ENCODE measurements around the gene PLIN4. TPM values are rescaled to one million over a fixed set of nuclear protein-coding genes. Genes with fewer than 3 reads are reported as not detected.

The PLIN4 gene
- total RNA-seq, 1 donor from 2014 or later: 0.64 TPM

DNA sequence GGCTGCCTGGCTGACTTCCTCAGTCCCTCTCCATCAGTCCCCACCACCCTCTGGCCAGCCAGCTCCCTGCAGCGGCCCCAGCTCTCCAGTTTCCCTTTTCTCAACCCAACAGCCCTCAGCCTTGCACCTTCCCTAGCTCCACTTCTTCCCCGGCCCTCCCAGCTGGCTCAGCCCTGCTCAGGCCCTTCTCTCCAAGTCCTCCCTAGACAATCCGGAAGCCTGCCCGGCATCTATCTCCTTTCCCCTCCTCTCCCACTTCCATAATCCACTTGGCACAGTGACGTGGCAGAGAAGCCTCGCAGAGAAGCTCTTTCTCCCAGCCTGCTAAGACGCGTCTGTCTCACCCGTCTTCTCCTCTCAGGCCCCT lies 61.8 kb downstream of the PLIN4 start:
- peak in 1 of 2 donors; percentile 69 for DNase-seq (ENCODE audit: low read depth in 2 of 2)

DNA sequence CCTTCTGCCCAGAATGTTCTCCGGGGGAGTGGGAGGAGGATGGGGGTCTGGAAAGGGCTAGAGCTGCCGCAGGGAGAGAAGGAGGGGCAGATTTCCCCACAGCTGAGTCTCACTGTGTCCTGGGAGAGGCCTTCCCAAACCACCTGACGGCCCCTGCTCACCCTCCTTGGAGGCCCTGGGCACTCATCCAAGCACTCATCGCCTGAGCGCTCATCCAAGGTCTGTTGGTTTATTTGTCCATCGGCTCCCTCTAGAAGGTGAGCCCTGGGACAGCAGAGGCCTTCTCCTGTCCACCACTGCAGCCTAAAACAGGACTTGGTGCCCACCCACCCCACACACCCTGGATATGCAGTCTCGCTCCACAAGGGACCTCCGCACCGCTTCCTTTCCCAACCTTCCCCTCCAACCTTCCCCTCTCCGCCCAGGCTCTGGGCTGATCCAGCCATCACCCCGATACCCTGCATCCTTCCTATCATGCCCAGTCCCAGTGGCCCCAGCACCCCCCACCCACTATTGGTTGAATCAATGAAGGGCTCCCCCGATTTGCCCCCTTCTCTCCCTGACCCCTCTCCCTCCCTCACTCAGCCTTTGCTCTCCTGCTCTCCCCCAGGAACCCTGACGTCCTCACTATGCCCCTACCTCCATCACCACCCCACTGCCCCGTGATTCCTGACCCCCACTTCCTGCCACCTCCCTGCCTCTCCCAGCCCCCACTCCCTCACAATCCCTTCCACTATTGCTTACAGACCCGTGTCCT lies 62.4 kb downstream of the PLIN4 start:
- no peak for DNase-seq (ENCODE audit: low read depth in 2 of 2)

DNA sequence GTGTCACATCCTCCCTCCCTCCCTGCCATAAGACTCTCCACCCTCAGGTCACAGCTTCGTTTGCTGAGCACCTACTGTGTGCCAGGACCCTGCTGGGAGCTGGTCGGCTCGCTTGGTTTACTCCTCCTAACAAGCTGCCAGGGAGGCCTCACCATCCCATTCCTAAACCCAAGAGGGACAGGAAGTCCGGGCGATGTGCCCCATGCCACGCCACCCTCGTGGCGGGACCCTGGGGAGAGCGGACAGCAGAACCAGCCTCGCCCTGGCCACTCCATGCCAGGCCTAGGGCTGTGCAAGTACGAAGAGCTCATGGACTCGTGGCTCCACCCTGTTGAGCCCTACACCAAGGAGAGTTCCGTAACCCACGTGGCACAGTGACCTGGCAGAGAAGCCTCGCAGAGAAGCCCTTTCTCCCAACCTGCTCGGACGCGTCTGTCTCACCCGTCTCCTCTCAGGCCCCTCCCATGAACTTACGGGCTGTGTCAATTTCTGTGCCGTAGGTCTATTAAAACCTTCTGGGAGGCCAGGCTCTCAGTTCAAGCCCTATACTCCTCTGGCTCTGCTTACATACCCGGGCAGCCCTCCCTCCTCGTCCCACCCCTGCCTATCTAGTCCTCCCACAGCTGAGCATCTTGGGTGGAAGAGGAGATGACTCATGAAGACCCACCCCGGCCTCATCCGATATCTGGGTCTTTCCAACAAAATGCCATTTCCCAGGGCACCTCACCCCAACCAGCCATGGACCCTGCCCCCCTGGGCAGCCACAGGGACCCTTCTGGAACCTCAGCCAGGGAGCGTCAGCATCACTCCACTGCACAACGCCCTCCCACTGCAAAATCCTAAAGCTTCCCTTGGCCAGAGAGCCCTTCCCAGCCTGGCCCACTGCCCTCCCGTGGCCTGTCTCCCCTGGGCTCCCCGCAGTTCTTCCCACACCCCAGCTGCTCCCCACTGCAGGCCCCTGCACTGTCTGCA lies 63.3 kb downstream of the PLIN4 start:
- DNase-seq (ENCODE audit: low read depth in 2 of 2): peak in 1 of 2 donors; percentile 17

DNA sequence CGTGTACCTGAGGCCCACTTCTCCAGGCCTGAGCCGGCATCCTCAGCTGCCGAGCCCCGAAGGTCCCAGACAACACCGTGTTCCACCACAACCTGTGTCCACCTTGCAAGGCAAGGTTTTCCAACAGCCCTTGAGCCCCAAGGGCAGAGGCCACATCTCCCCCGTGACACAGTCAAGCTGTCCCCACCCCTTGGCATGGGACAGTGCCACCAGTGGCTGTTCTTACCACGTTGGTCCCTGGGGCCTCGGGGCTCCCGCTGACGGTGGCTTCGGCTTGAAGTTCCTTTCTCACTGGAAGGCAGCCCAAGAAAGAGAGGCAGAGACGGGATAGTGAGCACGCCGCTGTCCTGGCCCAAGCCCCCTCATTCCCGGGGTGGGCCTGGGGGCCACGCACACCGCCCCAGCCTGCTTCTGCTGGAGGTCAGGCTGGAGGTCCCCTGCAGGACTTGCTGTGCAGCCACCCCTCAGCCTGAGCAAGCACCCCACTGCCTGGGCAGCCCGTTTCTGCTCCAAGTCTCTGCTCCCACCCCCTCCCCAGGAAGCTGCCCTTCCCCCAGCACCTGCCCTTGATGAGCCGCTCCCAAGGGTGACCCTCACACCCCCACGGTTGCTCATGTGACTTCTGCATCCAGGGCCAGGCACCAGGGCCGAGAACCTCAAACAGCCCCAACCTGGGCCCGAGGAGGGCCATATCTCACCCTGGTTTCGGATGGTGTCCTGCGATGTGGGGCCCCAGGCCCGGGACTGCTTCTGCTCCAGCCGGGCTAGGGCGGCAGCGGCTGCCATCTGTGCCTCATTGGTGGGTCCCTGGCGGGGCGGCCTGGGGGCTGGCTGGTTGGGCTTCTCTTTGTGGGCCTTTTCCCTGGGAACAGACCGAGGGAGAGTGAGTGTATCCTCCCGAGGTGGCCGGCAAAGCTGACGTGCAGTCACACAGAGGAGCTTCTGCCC lies 64.8 kb downstream of the PLIN4 start:
- no peak for DNase-seq (ENCODE audit: low read depth in 2 of 2)

- no peak for DNase-seq (ENCODE audit: low read depth in 2 of 2)
Measured at GRCh38 chr19:4452230-4452990, 65.9 kb downstream of the PLIN4 start.

Other genes with a start within 250 kb of the PLIN4 start
- not detected in 2 replicates for gene SHD, start 239.2 kb downstream of the PLIN4 start, total RNA-seq
- gene TMIGD2, start 216.1 kb downstream of the PLIN4 start, total RNA-seq: not detected in 2 replicates
- gene FSD1, start 213.9 kb downstream of the PLIN4 start, total RNA-seq: 6.3 and 7.4 TPM in 2 replicates
- 28.5 and 38.2 TPM in 2 replicates for gene STAP2, start 179.7 kb downstream of the PLIN4 start, total RNA-seq
- gene MPND, start 174.9 kb downstream of the PLIN4 start, total RNA-seq: 5.8 and 8.7 TPM in 2 replicates
- 50.6 and 85.3 TPM in 2 replicates for gene SH3GL1, start 117.9 kb downstream of the PLIN4 start, total RNA-seq
- gene CHAF1A, start 115.8 kb downstream of the PLIN4 start, total RNA-seq: 8.7 and 11.6 TPM in 2 replicates
- gene UBXN6, start 60.7 kb downstream of the PLIN4 start, total RNA-seq: 81.3 and 101 TPM in 2 replicates
- gene HDGFL2, start 46.2 kb downstream of the PLIN4 start, total RNA-seq: 37.3 and 41.8 TPM in 2 replicates
- gene PLIN5, start 16.7 kb upstream of the PLIN4 start, total RNA-seq: 3.5 and 11.1 TPM in 2 replicates
- 0.90 and 2.1 TPM in 2 replicates for gene LRG1, start 21.6 kb upstream of the PLIN4 start, total RNA-seq
- gene SEMA6B, start 41.2 kb upstream of the PLIN4 start, total RNA-seq: 47.2 and 69.4 TPM in 2 replicates
- 68.8 and 83.8 TPM in 2 replicates for gene TNFAIP8L1, start 121.0 kb upstream of the PLIN4 start, total RNA-seq
- gene MYDGF, start 151.9 kb upstream of the PLIN4 start, total RNA-seq: 148 and 176 TPM in 2 replicates
- 13.0 and 20.6 TPM in 2 replicates for gene DPP9, start 205.4 kb upstream of the PLIN4 start, total RNA-seq